Brain microvascular endothelial cell (primary cell): ENCODE data around the gene KIAA1549.

Source experiments
- DNase-seq: peaks from one replicate; pipeline ENCODE4 v3.0.0-alpha.2; 2020
- H3K27ac ChIP-seq: fragments of 250-450 bp; sonication (Bioruptor Pico); 2 replicates; pipeline ENCODE4 v1.5.1; 2020; ENCODE audit warnings: mild to moderate bottlenecking, moderate library complexity
- H3K27me3 ChIP-seq: fragments of 250-450 bp; sonication (Bioruptor Pico); replicated peaks from 2 replicates; pipeline ENCODE4 v1.5.1; 2020; ENCODE audit warnings: mild to moderate bottlenecking
- H3K36me3 ChIP-seq: fragments of 250-450 bp; sonication (Bioruptor Pico); replicated peaks from 2 replicates; pipeline ENCODE4 v1.5.1; 2020; ENCODE audit warnings: mild to moderate bottlenecking
- H3K4me3 ChIP-seq: 2 replicates; pipeline ENCODE4 v1.5.1; 2011; ENCODE audit warnings: low read depth, mild to moderate bottlenecking, control low read depth, low read length, moderate library complexity
- CTCF ChIP-seq: IDR thresholded peaks from 2 replicates; pipeline ENCODE4 v1.5.1; 2011; ENCODE audit warnings: low read depth, mild to moderate bottlenecking, moderate library complexity, low read length, control low read depth, inconsistent platforms; ENCODE audit errors: missing control alignments
- in situ Hi-C: cut with HindIII; loops from 2 replicates; pipeline ENCODE4 v1.10.0; 2017; ENCODE audit warnings: low sequenced_read_pairs, low pct_ligation_motif_present

Gene KIAA1549

GRCh38 chr7:138961159-138961558 lies 20.0 kb downstream of the KIAA1549 start:
- DNase-seq = no peak
- in situ Hi-C loops = no loop called here

GRCh38 chr7:138958391-138958956 lies 22.7 kb downstream of the KIAA1549 start:
- no peak for TF ChIP-seq CTCF
- no peak for DNase-seq
- H3K27me3 ChIP-seq = no peaks in the 10 kb centered on the region
- in situ Hi-C loops = no loop called here
- H3K4me3 ChIP-seq = no peak overlapping the region
- H3K36me3 ChIP-seq = no peaks in the 10 kb centered on the region
- no peak overlapping the region for H3K27ac ChIP-seq

More at GRCh38 chr7:138961159-138961558, 20.0 kb downstream of the KIAA1549 start:
- Histone ChIP-seq H3K27ac (no peak overlapping the region), H3K27me3 (no peaks in the 10 kb centered on the region), H3K4me3 (no peak overlapping the region), H3K36me3 (no peaks in the 10 kb centered on the region)
- no peak for TF ChIP-seq CTCF

- H3K27me3 ChIP-seq = no peaks in the 10 kb centered on the region
- no peak overlapping the region for H3K4me3 ChIP-seq
- in situ Hi-C loops = no loop called here
- H3K27ac ChIP-seq = no peak overlapping the region
- DNase-seq = no peak
- no peak for TF ChIP-seq CTCF
- H3K36me3 ChIP-seq = no peaks in the 10 kb centered on the region
These were observed 23.3 kb downstream of the KIAA1549 start for GRCh38 chr7:138957753-138958390.

GRCh38 chr7:138957217-138957616 lies 24.0 kb downstream of the KIAA1549 start:
- H3K4me3 ChIP-seq = no peak overlapping the region
- H3K27me3 ChIP-seq = no peaks in the 10 kb centered on the region
- H3K36me3 ChIP-seq = no peaks in the 10 kb centered on the region
- in situ Hi-C loops = no loop called here
- no peak for TF ChIP-seq CTCF
- no peak overlapping the region for H3K27ac ChIP-seq
- no peak for DNase-seq

GRCh38 chr7:138954545-138955475 lies 26.4 kb downstream of the KIAA1549 start:
- no peak overlapping the region for H3K27ac ChIP-seq
- in situ Hi-C loops = no loop called here
- H3K27me3 ChIP-seq = no peaks in the 10 kb centered on the region
- H3K36me3 ChIP-seq = no peaks in the 10 kb centered on the region
- H3K4me3 ChIP-seq = no peak overlapping the region
- TF ChIP-seq CTCF = no peak
- no peak for DNase-seq
